Endothelial cell of umbilical vein (primary cell): Measurements from ENCODE around the gene RAB11B. TPM values are rescaled to one million over a fixed set of nuclear protein-coding genes. Genes with fewer than 3 reads are reported as not detected.

Experiments used
- BruUV-seq: library from RNA; stranded (reverse); fragments of 400-500 nt; replicated peaks from 2 replicates; lab custom pipeline; 2021; lab: Mats Ljungman, UMichigan
- CTCF ChIA-PET: fragments of 300-600, 350-600 bp; sonication (Branson Sonifier 250); formaldehyde crosslinking; loops from one replicate; lab custom pipeline; 2021; ENCODE audit warnings: antibody characterized with exemption, inconsistent platforms; lab: Charles Lee
- POLR2A ChIA-PET: fragments of 300-600, 350-600 bp; sonication (Branson Sonifier 250); formaldehyde crosslinking; loops from one replicate; lab custom pipeline; 2021; ENCODE audit warnings: antibody characterized with exemption, inconsistent platforms; lab: Charles Lee
- DNase-seq: peaks from one replicate; pipeline ENCODE4 v3.0.0-alpha.2; 2011; ENCODE audit warnings: low read depth, low spot score
- FAIRE-seq: peaks from 2 replicates; lab custom pipeline; 2011; peaks lifted over from hg19 to GRCh38; lab: Jason Lieb, UNC
- H2AFZ ChIP-seq: 2 replicates; pipeline ENCODE4 v1.6.0; 2012; ENCODE audit warnings: low read depth, low read length, control low read depth, inconsistent platforms
- H3K27ac ChIP-seq: 2 replicates; pipeline ENCODE4 v1.5.1; 2011; ENCODE audit warnings: low read depth, mild to moderate bottlenecking, control low read depth, low read length, moderate library complexity; ENCODE audit not compliant: insufficient read depth
- H3K27me3 ChIP-seq, 2 experiments: 2 replicates each; pipeline versions ENCODE4 v1.6.0 to v1.6.1; 2011; ENCODE audit warnings: low read length in 2 of 2, mixed read lengths in 1 of 2; ENCODE audit not compliant: control insufficient read depth in 2 of 2, insufficient read depth in 2 of 2
- H3K36me3 ChIP-seq, 2 experiments: 2 replicates in 1 of 2; 3 replicates in 1 of 2; pipeline ENCODE4 v1.5.1; 2011; ENCODE audit warnings: low read length in 2 of 2, mild to moderate bottlenecking in 1 of 2, moderate library complexity in 1 of 2; ENCODE audit not compliant: control insufficient read depth in 2 of 2, insufficient read depth in 2 of 2; ENCODE audit errors: extremely low read depth in 1 of 2
- H3K4me1 ChIP-seq: 3 replicates; pipeline ENCODE4 v1.5.1; 2011; ENCODE audit warnings: mild to moderate bottlenecking, low read length; ENCODE audit not compliant: control insufficient read depth, insufficient read depth; ENCODE audit errors: extremely low read depth
- H3K4me2 ChIP-seq: 2 replicates; pipeline ENCODE4 v1.6.1; 2011; ENCODE audit warnings: low read length, control low read depth, mixed read lengths; ENCODE audit not compliant: insufficient read depth
- H3K4me3 ChIP-seq, 3 experiments: fragments of 200-600 bp in 1 of 3; sonication (generic), shearing (Covaris generic) in 1 of 3; replicated peaks in 1 of 3; 2 replicates each; pipeline ENCODE4 v1.5.1; 2011 to 2016; ENCODE audit warnings: control low read depth in 3 of 3, low read length in 3 of 3, mild to moderate bottlenecking in 2 of 3, inconsistent platforms in 1 of 3, low read depth in 1 of 3, moderate library complexity in 1 of 3; ENCODE audit not compliant: insufficient read depth in 1 of 3
- H3K79me2 ChIP-seq: 2 replicates; pipeline ENCODE4 v1.6.0; 2012; ENCODE audit warnings: low read length, inconsistent platforms; ENCODE audit not compliant: control insufficient read depth, insufficient read depth
- H3K9ac ChIP-seq: replicated peaks from 2 replicates; pipeline ENCODE3; 2011; ENCODE audit warnings: low read length, control low read depth; ENCODE audit not compliant: insufficient read depth; ENCODE audit errors: extremely low read depth
- H3K9me1 ChIP-seq: replicated peaks from 3 replicates; pipeline ENCODE4 v1.6.0; 2011; ENCODE audit warnings: mild to moderate bottlenecking, low read length; ENCODE audit not compliant: control insufficient read depth, insufficient read depth; ENCODE audit errors: extremely low read depth
- H3K9me3 ChIP-seq: replicated peaks from 2 replicates; pipeline ENCODE4 v1.5.1; 2012; ENCODE audit warnings: low read length, inconsistent platforms; ENCODE audit not compliant: control insufficient read depth, insufficient read depth
- H4K20me1 ChIP-seq: replicated peaks from 2 replicates; pipeline ENCODE3; 2011; ENCODE audit warnings: mild to moderate bottlenecking, low read length; ENCODE audit not compliant: control insufficient read depth, insufficient read depth; ENCODE audit errors: extremely low read depth
- CTCF ChIP-seq, 2 donors: IDR thresholded peaks; 1 replicate in 1 of 2; 2 replicates in 1 of 2; pipeline ENCODE4 v1.5.1; 2011; ENCODE audit warnings: low read length in 2 of 2, mild to moderate bottlenecking in 2 of 2, moderate library complexity in 2 of 2, control low read depth in 1 of 2, inconsistent platforms in 1 of 2, low read depth in 1 of 2; ENCODE audit not compliant: insufficient read depth in 1 of 2; ENCODE audit errors: extremely low read depth in 1 of 2
- EZH2 ChIP-seq: IDR thresholded peaks from 2 replicates; pipeline ENCODE4 v1.6.1; 2012; ENCODE audit warnings: borderline replicate concordance, low read depth, mild to moderate bottlenecking, moderate library complexity, low read length, inconsistent platforms; ENCODE audit not compliant: severe bottlenecking
- FOS ChIP-seq: IDR thresholded peaks from 2 replicates; pipeline ENCODE4 v1.6.1; 2011; ENCODE audit warnings: mild to moderate bottlenecking, low read length, moderate library complexity, borderline replicate concordance; ENCODE audit not compliant: insufficient read depth
- GATA2 ChIP-seq: IDR thresholded peaks from 2 replicates; pipeline ENCODE4 v1.7.0; 2011; ENCODE audit warnings: low read depth, mild to moderate bottlenecking, moderate library complexity, mixed read lengths, low read length; ENCODE audit not compliant: insufficient read length, insufficient read depth
- JUN ChIP-seq: IDR thresholded peaks from 2 replicates; pipeline ENCODE4 v1.6.1; 2011; ENCODE audit warnings: borderline replicate concordance, low read depth; ENCODE audit not compliant: insufficient read length, insufficient read depth
- MAX ChIP-seq: IDR thresholded peaks from 2 replicates; pipeline ENCODE4 v1.6.1; 2011; ENCODE audit not compliant: insufficient read depth, insufficient read length
- MYC ChIP-seq: IDR thresholded peaks from one replicate; pipeline ENCODE4 v1.6.1; 2011; ENCODE audit warnings: mild to moderate bottlenecking, low read depth, low read length
- POLR2A ChIP-seq: IDR thresholded peaks from 2 replicates; pipeline ENCODE4 v1.6.1; 2012; ENCODE audit warnings: low read depth, mild to moderate bottlenecking, control low read depth, low read length
- POLR2AphosphoS5 ChIP-seq: IDR thresholded peaks from 2 replicates; pipeline ENCODE4 v1.6.1; 2012; ENCODE audit warnings: low read depth, mild to moderate bottlenecking, control low read depth, low read length, moderate library complexity; ENCODE audit not compliant: insufficient read depth
- dilution Hi-C: fragments of 300-500 bp; cut with MboI; formaldehyde crosslinking; loops from one replicate; pipeline ENCODE4 v1.15.0; 2019; ENCODE audit warnings: low sequenced_read_pairs; ENCODE audit not compliant: extremely low pct_ligation_motif_present
- intact Hi-C: fragments of 100-400 bp; cut with micrococcal nuclease; formaldehyde crosslinking; loops from one replicate; pipeline ENCODE4 v1.10.0; 2022
- polyA plus RNA-seq, 4 experiments: library from polyadenylated mRNA; depleted of rRNA in 3 of 4; stranded (reverse) in 3 of 4; unstranded in 1 of 4; fragments of >200 nt; gene quantifications; 2 replicates each; pipeline versions ENCODE4 v1.2.1 to v1.2.3, GENCODE V29; 2011 to 2012; ENCODE audit warnings: missing spikeins in 1 of 4
- total RNA-seq: library from RNA; stranded (reverse); gene quantifications from 2 replicates; pipeline ENCODE4 v1.2.3, GENCODE V29; 2021

RAB11B gene
- total and polyA plus RNA-seq, 2 donors (not counting 3 experiments of a cell fraction or from before 2014, with no cell fraction given), result 74.1 to 99.8 TPM

- Histone ChIP-seq H4K20me1 (no peaks in the 10 kb centered on the region), H3K4me3 (no peak overlapping the region), H3K9me1 (no peaks in the 10 kb centered on the region), H3K36me3 (peaks cover 0 to 18% of the 10 kb centered on the region in 2 experiments), H2AFZ (no peak overlapping the region), H3K4me2 (no peak overlapping the region), H3K4me1 (peaks cover 20% of the 10 kb centered on the region), H3K79me2 (peaks cover 39% of the 10 kb centered on the region), H3K9me3 (no peaks in the 10 kb centered on the region), H3K9ac (no peak overlapping the region), H3K27me3 (no peaks in the 10 kb centered on the region), H3K27ac (no peak overlapping the region)
- POLR2A ChIA-PET, result interaction anchor here (1.2 kb wide), 1 partner anchor 43 kb away, joined by 3 read pairs; no protein-coding TSS in a partner anchor
- DNase-seq (no peak), FAIRE-seq (no peak)
- no TSS peak for BruUV-seq
- TF ChIP-seq CTCF (IDR thresholded peaks at IDR 0.05; ENCODE audit: extremely low read depth in 1 of 2, insufficient read depth in 1 of 2, low read depth in 1 of 2, low read length in 2 of 2) (no peak), EZH2 (no peak), POLR2A (no peak), FOS (no peak), GATA2 (no peak), MAX (no peak), MYC (no peak), POLR2AphosphoS5 (no peak), JUN (no peak)
- intact Hi-C loops, result loop anchor here (2.0 kb wide), 1 partner anchor 68 kb away; no protein-coding TSS in a partner anchor
- CTCF ChIA-PET, result interaction anchor here (0.9 to 4.0 kb wide), 7 partner anchors 8 to 50 kb away, joined by 3 to 79 read pairs (median 5); partner anchors contain the start of genes ANGPTL4, MARCHF2 and RAB11B
- dilution Hi-C loops, result no loop called here
These were observed 8.2 kb downstream of the RAB11B start for GRCh38 chr19:8398311-8398771.
